ENCODE measurements around the gene TCN1. TPM values are rescaled to one million over a fixed set of nuclear protein-coding genes. Genes with fewer than 3 reads are reported as not detected.

TCN1 gene
- total and polyA plus RNA-seq, 4 donors: 0.43 to 4.9 (median 3.7) TPM

GRCh38 chr11:59862252-59862651 lies 4.0 kb downstream of the TCN1 start:
- Histone ChIP-seq H3K4me1 (ENCODE audit: control insufficient read depth in 5 of 5, insufficient read depth in 5 of 5, low read length in 5 of 5) (no peaks in the 10 kb centered on the region), H3K9ac (ENCODE audit: insufficient read depth in 1 of 2, low read length in 2 of 2) (no peak overlapping the region), H3K9me3 (ENCODE audit: control insufficient read depth in 4 of 4, insufficient read depth in 3 of 4, low read length in 3 of 4) (no peaks in the 10 kb centered on the region), H3K27me3 (ENCODE audit: control insufficient read depth in 3 of 3, insufficient read depth in 3 of 3, low read length in 2 of 3) (no peaks in the 10 kb centered on the region), H3K4me3 (no peak overlapping the region), H3K27ac (ENCODE audit: low read depth in 1 of 2, low read length in 1 of 2) (no peak overlapping the region), H3K36me3 (ENCODE audit: control insufficient read depth in 4 of 4, insufficient read depth in 4 of 4, low read length in 4 of 4) (no peaks in the 10 kb centered on the region)
- ATAC-seq (ENCODE audit: insufficient read depth, low FRiP score) (no peak), DNase-seq (no peak)
- no peak for TF ChIP-seq CTCF (IDR thresholded peaks at IDR 0.05; ENCODE audit: control extremely low read depth, extremely low read depth)
- 59 to 66% methylated on average over 3 of the region's 3 CpGs for WGBS, 2 donors

- H3K27ac ChIP-seq (ENCODE audit: low read depth in 1 of 2, low read length in 1 of 2): no peak overlapping the region
- no peaks in the 10 kb centered on the region for H3K36me3 ChIP-seq (ENCODE audit: control insufficient read depth in 4 of 4, insufficient read depth in 4 of 4, low read length in 4 of 4)
- H3K4me3 ChIP-seq: no peak overlapping the region
- TF ChIP-seq CTCF (IDR thresholded peaks at IDR 0.05; ENCODE audit: control extremely low read depth, extremely low read depth): no peak
- ATAC-seq (ENCODE audit: insufficient read depth, low FRiP score) (no peak), DNase-seq (no peak)
- H3K9ac ChIP-seq (ENCODE audit: insufficient read depth in 1 of 2, low read length in 2 of 2): no peak overlapping the region
- H3K4me1 ChIP-seq (ENCODE audit: control insufficient read depth in 5 of 5, insufficient read depth in 5 of 5, low read length in 5 of 5): no peaks in the 10 kb centered on the region
- H3K27me3 ChIP-seq (ENCODE audit: control insufficient read depth in 3 of 3, insufficient read depth in 3 of 3, low read length in 2 of 3): no peaks in the 10 kb centered on the region
- no peaks in the 10 kb centered on the region for H3K9me3 ChIP-seq (ENCODE audit: control insufficient read depth in 4 of 4, insufficient read depth in 3 of 4, low read length in 3 of 4)
These were observed 6.6 kb downstream of the TCN1 start for GRCh38 chr11:59859673-59860072.

- DNase-seq (no peak), ATAC-seq (ENCODE audit: insufficient read depth, low FRiP score) (no peak)
- H3K4me3 ChIP-seq: no peak overlapping the region
- H3K9ac ChIP-seq (ENCODE audit: insufficient read depth in 1 of 2, low read length in 2 of 2): no peak overlapping the region
- no peaks in the 10 kb centered on the region for H3K9me3 ChIP-seq (ENCODE audit: control insufficient read depth in 4 of 4, insufficient read depth in 3 of 4, low read length in 3 of 4)
- H3K27me3 ChIP-seq (ENCODE audit: control insufficient read depth in 3 of 3, insufficient read depth in 3 of 3, low read length in 2 of 3): no peaks in the 10 kb centered on the region
- no peaks in the 10 kb centered on the region for H3K36me3 ChIP-seq (ENCODE audit: control insufficient read depth in 4 of 4, insufficient read depth in 4 of 4, low read length in 4 of 4)
- no peaks in the 10 kb centered on the region for H3K4me1 ChIP-seq (ENCODE audit: control insufficient read depth in 5 of 5, insufficient read depth in 5 of 5, low read length in 5 of 5)
- TF ChIP-seq CTCF (IDR thresholded peaks at IDR 0.05; ENCODE audit: control extremely low read depth, extremely low read depth): no peak
- no peak overlapping the region for H3K27ac ChIP-seq (ENCODE audit: low read depth in 1 of 2, low read length in 1 of 2)
- 66 to 72% methylated on average over 10 of the region's 10 CpGs for WGBS, 2 donors
These were observed 8.6 kb downstream of the TCN1 start for GRCh38 chr11:59857439-59858434.
